ENCODE measurements around the gene SUSD1. TPM values are rescaled to one million over a fixed set of nuclear protein-coding genes. Genes with fewer than 3 reads are reported as not detected.

Gene SUSD1
- total RNA-seq, 1 experiment from 2014 or later, result 8.1 TPM

DNA sequence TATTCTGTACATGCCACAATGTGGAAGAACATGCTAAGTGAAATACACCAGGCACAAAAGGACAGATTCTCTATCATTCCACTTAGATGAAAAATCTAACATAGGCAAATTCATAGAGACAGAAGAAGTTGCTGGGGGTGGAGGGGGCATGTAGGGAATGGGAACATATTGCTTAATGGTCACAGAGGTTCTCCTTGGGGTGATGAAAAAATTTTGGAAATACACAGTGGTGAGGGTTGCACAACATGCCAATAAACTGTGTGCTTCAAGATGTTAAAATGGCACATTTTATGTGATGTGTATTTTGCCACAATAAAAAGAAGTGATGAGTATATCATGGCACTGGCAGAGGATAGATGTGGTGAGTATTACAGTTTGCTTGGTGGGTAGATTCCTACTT, 111.9 kb downstream of the SUSD1 start:
- TF ChIP-seq, protein P1, sequence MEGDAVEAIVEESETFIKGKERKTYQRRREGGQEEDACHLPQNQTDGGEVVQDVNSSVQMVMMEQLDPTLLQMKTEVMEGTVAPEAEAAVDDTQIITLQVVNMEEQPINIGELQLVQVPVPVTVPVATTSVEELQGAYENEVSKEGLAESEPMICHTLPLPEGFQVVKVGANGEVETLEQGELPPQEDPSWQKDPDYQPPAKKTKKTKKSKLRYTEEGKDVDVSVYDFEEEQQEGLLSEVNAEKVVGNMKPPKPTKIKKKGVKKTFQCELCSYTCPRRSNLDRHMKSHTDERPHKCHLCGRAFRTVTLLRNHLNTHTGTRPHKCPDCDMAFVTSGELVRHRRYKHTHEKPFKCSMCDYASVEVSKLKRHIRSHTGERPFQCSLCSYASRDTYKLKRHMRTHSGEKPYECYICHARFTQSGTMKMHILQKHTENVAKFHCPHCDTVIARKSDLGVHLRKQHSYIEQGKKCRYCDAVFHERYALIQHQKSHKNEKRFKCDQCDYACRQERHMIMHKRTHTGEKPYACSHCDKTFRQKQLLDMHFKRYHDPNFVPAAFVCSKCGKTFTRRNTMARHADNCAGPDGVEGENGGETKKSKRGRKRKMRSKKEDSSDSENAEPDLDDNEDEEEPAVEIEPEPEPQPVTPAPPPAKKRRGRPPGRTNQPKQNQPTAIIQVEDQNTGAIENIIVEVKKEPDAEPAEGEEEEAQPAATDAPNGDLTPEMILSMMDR (conservative IDR thresholded peaks at IDR 0.05), result no peak

More for the DNA sequence above, 111.9 kb downstream of the SUSD1 start:
- H3K79me2 ChIP-seq (ENCODE audit: insufficient read depth, low read length), result no peaks in the 10 kb centered on the region
- H3K79me1 ChIP-seq (ENCODE audit: insufficient read depth, low read depth, low read length, poor library complexity, severe bottlenecking), result no peaks in the 10 kb centered on the region
- H2BK15ac ChIP-seq (ENCODE audit: low read depth, low read length), result no peak overlapping the region
- Mint-ChIP-seq H3K4me1 (peaks cover 12 to 23% of the 10 kb centered on the region in 2 experiments), H3K9me3 (peaks cover 8 to 9% of the 10 kb centered on the region in 2 experiments), H3K27me3 (ENCODE audit: low read depth) (no peaks in the 10 kb centered on the region), H3K4me3 (no peak overlapping the region), H3K36me3 (ENCODE audit: insufficient read depth in 1 of 3, low read depth in 3 of 3) (peaks cover 7 to 12% (median 12%) of the 10 kb centered on the region in 3 experiments; a peak in 6 of 7 replicates), H3K27ac (no peak overlapping the region)
- H3K14ac ChIP-seq (ENCODE audit: insufficient read depth, low read length), result no peak overlapping the region
- no peak overlapping the region for H4K91ac ChIP-seq (ENCODE audit: insufficient read length, low read depth, low read length)
- H3K4me2 ChIP-seq (ENCODE audit: insufficient read depth, insufficient read length, low read length), result no peak overlapping the region
- H3K4me1 ChIP-seq (ENCODE audit: insufficient read depth, low read length), result no peaks in the 10 kb centered on the region; the same call in 1 of the 2 replicates
- H3T11ph ChIP-seq (ENCODE audit: low read length), result no peak overlapping the region
- no peaks in the 10 kb centered on the region for H4K20me1 ChIP-seq (ENCODE audit: control insufficient read depth, insufficient read depth, insufficient read length)
- no peak overlapping the region for H3K18ac ChIP-seq (ENCODE audit: insufficient read length, low read depth, low read length)
- no peaks in the 10 kb centered on the region for H3K23me2 ChIP-seq (ENCODE audit: insufficient read length, low read depth, low read length, poor library complexity, severe bottlenecking)
- H2BK120ac ChIP-seq (ENCODE audit: low read depth, low read length, poor library complexity, severe bottlenecking), result no peak overlapping the region
- H2AK5ac ChIP-seq (ENCODE audit: insufficient read length, low read length), result no peak overlapping the region
- H4K8ac ChIP-seq (replicated peaks; ENCODE audit: insufficient read length, low read depth, low read length), result no peak overlapping the region
- no peak overlapping the region for H2BK5ac ChIP-seq (ENCODE audit: insufficient read length, low read length)
- H3K9me3 ChIP-seq (ENCODE audit: control insufficient read depth, low read depth, low read length), result no peaks in the 10 kb centered on the region
- H3K27ac ChIP-seq (ENCODE audit: insufficient read length, low read depth, low read length), result no peak overlapping the region
- H4K5ac ChIP-seq (ENCODE audit: insufficient read length, low read depth, low read length), result no peak overlapping the region
- H2BK12ac ChIP-seq (ENCODE audit: insufficient read length, low read depth, low read length), result no peak overlapping the region
- H3K9ac ChIP-seq (ENCODE audit: extremely low read depth, insufficient read length, low read length), result no peak overlapping the region
- no peak overlapping the region for H3K23ac ChIP-seq (ENCODE audit: insufficient read length, low read depth, low read length)
- DNase-seq, result no peak
- no peak overlapping the region for H3K56ac ChIP-seq (ENCODE audit: insufficient read length, low read depth, low read length)
- no peak overlapping the region for H2AFZ ChIP-seq (ENCODE audit: low read length)
- H2BK20ac ChIP-seq (ENCODE audit: low read depth, low read length, poor library complexity, severe bottlenecking), result no peak overlapping the region
- H3K4ac ChIP-seq (ENCODE audit: low read depth, low read length), result no peak overlapping the region
- H3K27me3 ChIP-seq (ENCODE audit: insufficient read depth, low read length), result no peaks in the 10 kb centered on the region
